Measurements from ENCODE around the gene NTM.
"Not testable (repeated sequence)": the region's sequence is repeated elsewhere in the genome, so short reads cannot be mapped to it uniquely, and the experiment has no call there.

NTM gene

GRCh38 chr11:132310390-132311375 lies 940.3 kb downstream of the NTM start:
- H3K36me3 ChIP-seq (ENCODE audit: control insufficient read depth, insufficient read depth, low read length) = no peaks in the 10 kb centered on the region
- peak overlapping the region; percentile 19 for H3K27ac ChIP-seq (ENCODE audit: low read depth, low read length, severe bottlenecking)
- WGBS, 2 experiments (ENCODE audit: insufficient coverage in 2 of 2) = 74 to 82% methylated on average over 6 of the region's 10 CpGs
- no peaks in the 10 kb centered on the region for H3K9me3 ChIP-seq (ENCODE audit: control insufficient read depth, low read length)
- peaks cover 8% of the 10 kb centered on the region for H3K4me1 ChIP-seq (ENCODE audit: control insufficient read depth, insufficient read depth, low read length, poor library complexity, severe bottlenecking)
- H3K4me3 ChIP-seq (ENCODE audit: extremely low read depth, insufficient read depth, low read length, poor library complexity, severe bottlenecking) = no peak overlapping the region

DNA sequence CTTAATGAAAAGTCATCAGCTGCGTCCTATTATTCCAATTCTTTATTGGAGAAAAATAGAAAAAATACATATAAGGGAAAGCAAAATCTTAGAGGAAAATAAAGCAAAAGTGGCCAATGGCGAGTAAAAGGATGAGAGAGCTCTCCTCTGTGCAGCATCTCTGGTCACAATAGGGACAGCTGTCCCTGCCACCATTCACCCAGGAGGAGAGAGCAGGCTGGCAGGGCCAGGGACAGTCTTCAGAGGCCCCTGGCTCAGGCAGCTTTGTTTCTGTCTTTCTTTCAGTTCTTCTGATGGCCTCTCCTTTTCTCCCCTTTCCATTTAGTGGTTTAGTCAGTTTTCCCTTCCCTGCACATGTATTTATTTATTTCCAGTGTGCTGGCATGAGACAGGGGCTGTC lies 941.3 kb downstream of the NTM start:
- Histone ChIP-seq H3K4me3 (ENCODE audit: extremely low read depth, insufficient read depth, low read length, poor library complexity, severe bottlenecking) (no peak overlapping the region), H3K9me3 (ENCODE audit: control insufficient read depth, low read length) (no peaks in the 10 kb centered on the region), H3K4me1 (ENCODE audit: control insufficient read depth, insufficient read depth, low read length, poor library complexity, severe bottlenecking) (peaks cover 8% of the 10 kb centered on the region), H3K36me3 (ENCODE audit: control insufficient read depth, insufficient read depth, low read length) (no peaks in the 10 kb centered on the region), H3K27ac (ENCODE audit: low read depth, low read length, severe bottlenecking) (no peak overlapping the region)
- 100% methylated on average over 1 of the region's 2 CpGs; no CpG with 5 or more reads in 1 of the 2 experiments for WGBS, 2 experiments (ENCODE audit: insufficient coverage in 2 of 2)

DNA sequence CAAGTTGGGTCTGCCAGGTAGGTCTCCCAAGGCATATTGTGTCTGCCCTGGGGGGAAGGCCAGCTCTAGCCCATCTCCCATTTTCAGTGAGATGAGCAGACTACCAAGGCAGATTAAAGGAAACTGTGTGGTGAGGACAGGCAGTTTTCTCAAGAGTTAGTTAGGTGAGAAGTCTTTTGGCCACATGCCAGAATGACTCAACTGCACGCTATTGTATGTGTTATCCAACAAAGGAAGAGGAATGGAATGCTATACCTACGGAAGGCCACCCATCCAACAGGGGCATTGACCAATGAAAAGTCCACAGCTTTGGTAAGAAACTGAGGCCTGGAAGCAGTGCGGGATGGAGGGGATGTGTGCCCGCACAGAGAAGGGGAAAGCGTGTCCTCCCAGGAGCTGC lies 941.7 kb downstream of the NTM start:
- WGBS, 2 experiments (ENCODE audit: insufficient coverage in 2 of 2) = 89 to 92% methylated on average over 3 to 5 of the region's 5 CpGs
- no peak overlapping the region for H3K4me3 ChIP-seq (ENCODE audit: extremely low read depth, insufficient read depth, low read length, poor library complexity, severe bottlenecking)
- H3K27ac ChIP-seq (ENCODE audit: low read depth, low read length, severe bottlenecking) = no peak overlapping the region
- no peaks in the 10 kb centered on the region for H3K36me3 ChIP-seq (ENCODE audit: control insufficient read depth, insufficient read depth, low read length)
- H3K9me3 ChIP-seq (ENCODE audit: control insufficient read depth, low read length) = no peaks in the 10 kb centered on the region
- H3K4me1 ChIP-seq (ENCODE audit: control insufficient read depth, insufficient read depth, low read length, poor library complexity, severe bottlenecking) = peaks cover 8% of the 10 kb centered on the region

GRCh38 chr11:132312701-132313111 lies 942.3 kb downstream of the NTM start:
- Histone ChIP-seq H3K27ac (ENCODE audit: low read depth, low read length, severe bottlenecking) (no peak overlapping the region), H3K4me3 (ENCODE audit: extremely low read depth, insufficient read depth, low read length, poor library complexity, severe bottlenecking) (no peak overlapping the region), H3K36me3 (ENCODE audit: control insufficient read depth, insufficient read depth, low read length) (no peaks in the 10 kb centered on the region), H3K4me1 (ENCODE audit: control insufficient read depth, insufficient read depth, low read length, poor library complexity, severe bottlenecking) (peaks cover 8% of the 10 kb centered on the region), H3K9me3 (ENCODE audit: control insufficient read depth, low read length) (no peaks in the 10 kb centered on the region)
- 32 to 39% methylated on average over 6 to 7 of the region's 8 CpGs for WGBS, 2 experiments (ENCODE audit: insufficient coverage in 2 of 2)

DNA sequence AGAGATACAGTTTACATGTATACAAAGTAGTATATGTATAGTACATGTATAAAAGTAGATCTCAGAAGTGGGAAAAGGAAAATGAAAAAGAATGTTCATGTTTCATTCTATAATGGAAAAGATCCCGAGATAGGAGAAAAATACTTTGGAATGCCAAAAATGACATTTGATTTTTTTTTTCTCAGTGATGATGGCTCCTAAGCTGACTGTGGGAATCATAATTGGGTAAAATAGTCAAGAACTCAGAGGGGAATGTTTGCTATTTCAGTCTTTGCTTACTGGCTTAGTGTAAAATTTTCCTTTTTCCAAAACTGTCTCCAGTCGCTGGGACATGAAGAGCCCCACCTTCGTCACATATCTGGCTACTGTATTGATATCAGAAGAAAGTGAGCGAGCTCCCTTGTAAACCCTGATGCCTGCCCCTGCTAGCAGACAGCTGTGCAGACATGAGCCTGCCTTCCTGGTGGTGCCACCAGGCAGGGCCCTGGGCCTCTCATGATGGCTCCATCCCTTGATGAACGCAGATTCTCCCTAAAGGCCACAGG lies 944.6 kb downstream of the NTM start:
- peaks cover 8% of the 10 kb centered on the region for H3K4me1 ChIP-seq (ENCODE audit: control insufficient read depth, insufficient read depth, low read length, poor library complexity, severe bottlenecking)
- H3K36me3 ChIP-seq (ENCODE audit: control insufficient read depth, insufficient read depth, low read length) = no peaks in the 10 kb centered on the region
- H3K4me3 ChIP-seq (ENCODE audit: extremely low read depth, insufficient read depth, low read length, poor library complexity, severe bottlenecking) = no peak overlapping the region
- WGBS, 2 experiments (ENCODE audit: insufficient coverage in 2 of 2) = 81 to 89% methylated on average over 4 to 5 of the region's 5 CpGs
- H3K9me3 ChIP-seq (ENCODE audit: control insufficient read depth, low read length) = no peaks in the 10 kb centered on the region
- no peak overlapping the region for H3K27ac ChIP-seq (ENCODE audit: low read depth, low read length, severe bottlenecking)

DNA sequence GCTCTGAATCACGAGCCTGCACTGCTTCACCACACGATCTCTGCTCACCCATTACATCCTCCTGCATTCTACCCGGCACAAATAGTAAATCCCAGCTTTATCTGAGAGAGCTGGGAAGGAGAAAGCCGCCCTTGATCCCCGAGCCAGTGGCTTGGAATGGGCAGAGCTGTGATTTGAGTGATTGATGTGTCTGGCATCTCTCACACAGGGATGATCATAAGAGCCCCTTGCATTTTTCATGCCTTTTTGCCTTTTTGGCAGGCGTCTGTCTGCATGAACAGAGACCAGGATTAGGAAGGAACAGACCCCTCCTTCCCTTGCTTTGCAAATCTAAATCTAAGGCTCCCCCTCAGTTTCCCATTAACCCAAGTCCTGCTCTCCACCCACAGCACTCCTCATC lies 945.3 kb downstream of the NTM start:
- Histone ChIP-seq H3K36me3 (ENCODE audit: control insufficient read depth, insufficient read depth, low read length) (no peaks in the 10 kb centered on the region), H3K4me1 (ENCODE audit: control insufficient read depth, insufficient read depth, low read length, poor library complexity, severe bottlenecking) (peaks cover 6% of the 10 kb centered on the region), H3K27ac (ENCODE audit: low read depth, low read length, severe bottlenecking) (no peak overlapping the region), H3K9me3 (ENCODE audit: control insufficient read depth, low read length) (no peaks in the 10 kb centered on the region), H3K4me3 (ENCODE audit: extremely low read depth, insufficient read depth, low read length, poor library complexity, severe bottlenecking) (no peak overlapping the region)
- WGBS, 2 experiments (ENCODE audit: insufficient coverage in 2 of 2) = 75 to 86% methylated on average over 3 to 5 of the region's 6 CpGs

DNA sequence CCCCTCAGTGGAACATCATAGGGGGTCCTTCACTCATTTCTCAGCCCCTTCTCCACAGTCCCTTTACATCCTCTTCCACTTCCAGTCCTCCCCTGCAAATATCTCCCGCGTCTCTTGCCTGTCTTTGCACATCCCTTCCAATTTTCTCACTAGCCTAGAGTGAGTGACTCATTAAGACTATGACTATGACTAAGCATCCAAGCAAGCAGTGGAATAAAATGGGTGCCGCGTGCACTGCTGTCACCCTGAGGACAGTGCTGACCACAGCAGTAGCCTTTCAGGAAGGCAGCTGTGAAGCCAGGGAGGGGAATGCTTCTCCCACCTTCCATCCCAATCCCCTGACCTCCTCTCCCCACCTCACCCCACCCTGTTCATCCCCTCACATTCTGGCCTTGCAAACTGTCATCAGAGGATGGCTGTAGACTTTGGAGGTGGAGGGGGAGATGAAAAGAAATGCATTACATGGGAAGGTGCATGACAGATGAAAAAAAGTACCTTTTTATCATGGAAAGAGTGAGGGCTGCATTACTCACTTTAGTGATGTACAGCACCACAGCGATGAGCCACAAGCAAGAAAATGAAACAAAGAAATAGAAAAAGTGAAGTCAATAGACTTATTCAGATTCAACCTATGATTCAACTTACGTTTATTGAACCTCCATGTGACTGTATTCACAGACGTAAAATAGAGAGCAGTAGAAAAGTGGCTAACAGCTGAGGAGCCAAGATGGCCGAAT lies 948.2 kb downstream of the NTM start:
- Histone ChIP-seq H3K36me3 (ENCODE audit: control insufficient read depth, insufficient read depth, low read length) (no peaks in the 10 kb centered on the region), H3K4me3 (ENCODE audit: extremely low read depth, insufficient read depth, low read length, poor library complexity, severe bottlenecking) (no peak overlapping the region), H3K27ac (ENCODE audit: low read depth, low read length, severe bottlenecking) (no peak overlapping the region), H3K9me3 (ENCODE audit: control insufficient read depth, low read length) (no peaks in the 10 kb centered on the region), H3K4me1 (ENCODE audit: control insufficient read depth, insufficient read depth, low read length, poor library complexity, severe bottlenecking) (no peaks in the 10 kb centered on the region)
- whole genome bisulfite sequencing, 2 experiments (ENCODE audit: insufficient coverage in 2 of 2) = 81 to 83% methylated on average over 7 of the region's 8 CpGs

DNA sequence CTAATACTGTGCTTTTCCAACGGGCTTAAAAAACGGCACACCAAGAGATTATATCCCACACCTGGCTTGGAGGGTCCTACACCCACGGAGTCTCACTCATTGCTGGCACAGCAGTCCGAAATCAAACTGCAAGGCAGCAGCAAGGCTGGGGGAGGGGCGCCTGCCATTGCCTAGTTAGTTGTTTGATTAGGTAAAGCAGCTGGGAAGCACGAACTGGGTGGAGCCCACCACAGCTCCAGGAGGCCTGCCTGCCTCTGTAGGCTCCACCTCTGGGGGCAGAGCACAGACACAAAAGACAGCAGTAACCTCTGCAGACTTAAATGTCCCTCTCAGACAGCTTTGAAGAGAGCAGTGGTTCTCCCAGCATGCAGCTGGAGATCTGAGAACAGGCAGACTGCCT lies 949.0 kb downstream of the NTM start:
- H3K36me3 ChIP-seq (ENCODE audit: control insufficient read depth, insufficient read depth, low read length); H3K27ac ChIP-seq (ENCODE audit: low read depth, low read length, severe bottlenecking); H3K9me3 ChIP-seq (ENCODE audit: control insufficient read depth, low read length); H3K4me3 ChIP-seq (ENCODE audit: extremely low read depth, insufficient read depth, low read length, poor library complexity, severe bottlenecking); H3K4me1 ChIP-seq (ENCODE audit: control insufficient read depth, insufficient read depth, low read length, poor library complexity, severe bottlenecking): not testable (repeated sequence)
- WGBS, 2 experiments (ENCODE audit: insufficient coverage in 2 of 2) = 75 to 79% methylated on average over 2 to 6 of the region's 6 CpGs

DNA sequence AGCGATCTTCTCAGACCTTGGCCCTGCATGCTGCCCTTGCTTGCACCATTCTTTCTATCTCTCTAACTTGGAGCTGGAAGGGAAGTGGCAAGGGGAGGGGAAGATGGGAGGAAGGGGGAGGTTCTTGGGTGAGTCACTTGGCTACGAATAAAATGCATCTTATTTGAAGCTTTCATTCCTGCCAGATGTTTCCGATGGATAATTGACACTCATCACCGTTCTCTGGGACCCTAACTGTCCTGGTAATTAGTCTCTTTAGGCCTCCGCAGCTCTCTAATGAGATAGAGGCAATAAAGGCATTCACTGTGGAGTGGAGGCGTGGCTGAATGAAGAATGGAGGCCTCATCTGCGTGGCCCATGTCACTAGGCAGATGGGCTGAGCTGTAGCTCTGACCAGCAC lies 960.1 kb downstream of the NTM start:
- no peak overlapping the region for H3K4me3 ChIP-seq (ENCODE audit: extremely low read depth, insufficient read depth, low read length, poor library complexity, severe bottlenecking)
- WGBS, 2 experiments (ENCODE audit: insufficient coverage in 2 of 2) = 70 to 75% methylated on average over 4 to 6 of the region's 7 CpGs
- H3K27ac ChIP-seq (ENCODE audit: low read depth, low read length, severe bottlenecking) = no peak overlapping the region
- H3K9me3 ChIP-seq (ENCODE audit: control insufficient read depth, low read length) = no peaks in the 10 kb centered on the region
- no peaks in the 10 kb centered on the region for H3K36me3 ChIP-seq (ENCODE audit: control insufficient read depth, insufficient read depth, low read length)
- H3K4me1 ChIP-seq (ENCODE audit: control insufficient read depth, insufficient read depth, low read length, poor library complexity, severe bottlenecking) = no peaks in the 10 kb centered on the region

DNA sequence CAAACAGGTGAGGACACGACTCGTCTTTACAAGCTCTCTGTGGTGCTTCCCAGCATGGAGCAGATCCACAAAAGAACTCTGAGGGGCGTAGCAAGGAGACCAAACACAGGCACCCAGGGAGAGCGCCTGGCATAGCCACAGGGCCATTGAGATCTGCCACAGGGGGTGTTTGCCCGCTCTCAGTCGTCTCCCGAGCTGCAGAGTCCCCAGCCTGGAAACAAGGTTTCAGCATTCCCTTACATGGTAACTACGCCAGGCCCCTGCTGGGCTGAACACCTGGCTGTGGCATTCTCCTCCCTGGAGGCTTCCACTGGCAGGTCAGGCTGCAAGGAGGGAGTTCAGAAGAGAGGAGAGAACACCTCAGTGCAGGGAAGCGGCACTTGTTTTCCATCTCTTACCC lies 962.1 kb downstream of the NTM start:
- Histone ChIP-seq H3K4me1 (ENCODE audit: control insufficient read depth, insufficient read depth, low read length, poor library complexity, severe bottlenecking) (no peaks in the 10 kb centered on the region), H3K36me3 (ENCODE audit: control insufficient read depth, insufficient read depth, low read length) (no peaks in the 10 kb centered on the region), H3K27ac (ENCODE audit: low read depth, low read length, severe bottlenecking) (no peak overlapping the region), H3K4me3 (ENCODE audit: extremely low read depth, insufficient read depth, low read length, poor library complexity, severe bottlenecking) (no peak overlapping the region), H3K9me3 (ENCODE audit: control insufficient read depth, low read length) (no peaks in the 10 kb centered on the region)
- WGBS, 2 experiments (ENCODE audit: insufficient coverage in 2 of 2) = 57 to 82% methylated on average over 5 to 9 of the region's 9 CpGs
